ENCODE results near the gene DYSF. TPM values are rescaled to one million over a fixed set of nuclear protein-coding genes. Genes with fewer than 3 reads are reported as not detected.

The DYSF gene
- polyA plus RNA-seq, 1 donor from 2014 or later, result 0.04 TPM

DNA sequence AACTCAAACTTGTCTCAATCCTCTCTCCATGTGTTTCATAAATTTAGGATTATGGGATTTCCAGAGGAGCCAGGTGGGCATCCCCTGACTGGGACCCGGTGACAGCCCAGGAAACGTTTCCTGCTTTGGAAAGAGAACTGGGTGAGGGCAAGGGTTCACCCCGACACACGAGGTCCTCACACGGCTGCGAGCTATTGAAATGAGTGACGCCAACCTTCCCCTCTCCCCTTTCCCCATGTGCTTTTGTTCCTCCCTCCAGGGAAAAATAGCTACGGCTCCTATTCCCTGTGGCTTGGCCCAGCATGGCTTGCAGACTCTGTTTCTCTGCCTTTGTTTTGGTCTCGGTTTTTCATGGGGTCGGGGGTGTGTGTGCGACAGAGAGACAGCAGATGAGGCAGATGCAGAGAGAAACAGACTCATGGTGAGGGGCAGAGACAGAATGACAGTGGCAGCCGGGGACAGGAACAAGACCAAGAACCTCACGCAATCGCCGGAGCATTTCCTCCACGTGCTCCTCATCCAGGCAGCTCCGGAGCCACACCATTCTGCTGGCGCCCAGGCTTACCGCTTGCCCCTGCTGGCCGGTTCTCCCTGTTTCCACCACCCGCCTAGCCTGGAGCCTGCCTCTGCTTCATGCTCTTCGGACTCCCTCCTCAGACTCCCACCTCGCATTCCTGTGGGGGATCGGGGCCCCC, 238.5 kb downstream of the DYSF start:
- Histone ChIP-seq H3F3A (ENCODE audit: insufficient read depth, low read length, poor library complexity, severe bottlenecking) (no peaks in the 10 kb centered on the region), H3K4me3 (ENCODE audit: low read length) (no peak overlapping the region), H4K20me1 (ENCODE audit: insufficient read depth) (no peaks in the 10 kb centered on the region), H3K27me3 (ENCODE audit: insufficient read depth, low read depth, low read length) (no peaks in the 10 kb centered on the region), H3K79me2 (replicated peaks; ENCODE audit: insufficient read depth, low read length) (no peaks in the 10 kb centered on the region), H3K27ac (ENCODE audit: low read length) (no peak overlapping the region), H2AFZ (ENCODE audit: low read depth, low read length) (no peak overlapping the region), H3K4me2 (ENCODE audit: low read length) (no peak overlapping the region), H3K9ac (ENCODE audit: low read length) (no peak overlapping the region), H3K36me3 (ENCODE audit: insufficient read depth, low read length) (no peaks in the 10 kb centered on the region), H3K9me2 (ENCODE audit: insufficient read depth, low read length) (no peaks in the 10 kb centered on the region), H3K9me3 (ENCODE audit: low read length) (no peaks in the 10 kb centered on the region)
- no peak for TF ChIP-seq EP300 (conservative IDR thresholded peaks at IDR 0.05; ENCODE audit: poor library complexity, severe bottlenecking)
- TF ChIP-seq SMC3 (conservative IDR thresholded peaks at IDR 0.05; ENCODE audit: poor library complexity), result no peak

DNA sequence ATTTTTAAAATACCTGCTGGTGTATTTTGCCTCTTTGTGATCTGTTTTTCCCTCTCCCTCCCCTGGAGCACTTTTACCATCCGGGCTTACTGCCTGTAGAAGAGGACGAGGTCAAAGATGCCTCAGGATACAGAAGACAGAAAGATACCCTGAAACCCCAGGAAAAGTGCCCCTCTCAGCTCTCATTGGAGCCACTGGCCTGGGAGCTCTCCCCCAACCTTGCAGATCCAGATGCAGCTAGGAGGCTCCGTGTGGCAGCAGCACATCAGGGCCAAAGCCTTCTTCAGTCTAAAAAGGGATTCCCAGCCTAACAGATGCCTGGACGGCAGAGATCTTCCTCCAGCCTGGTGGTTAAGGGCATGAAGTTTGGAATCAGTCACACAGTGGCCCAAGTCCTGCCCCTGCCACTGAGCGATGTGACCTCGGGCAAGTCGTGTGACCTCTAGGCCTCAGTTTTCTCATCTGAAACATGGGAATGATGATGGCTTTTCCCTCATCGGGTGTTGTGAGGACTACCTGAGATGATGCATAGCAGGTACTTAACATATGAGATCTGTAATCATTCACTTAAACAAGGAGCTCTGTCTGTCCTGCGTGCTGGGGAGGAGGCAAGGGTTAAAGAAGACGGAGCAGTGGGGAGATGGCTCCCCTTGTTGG, 239.4 kb downstream of the DYSF start:
- H3K27ac ChIP-seq (ENCODE audit: low read length), result no peak overlapping the region
- no peaks in the 10 kb centered on the region for H4K20me1 ChIP-seq (ENCODE audit: insufficient read depth)
- no peak overlapping the region for H3K4me2 ChIP-seq (ENCODE audit: low read length)
- H3K4me3 ChIP-seq (ENCODE audit: low read length), result no peak overlapping the region
- H3K9me2 ChIP-seq (ENCODE audit: insufficient read depth, low read length), result no peaks in the 10 kb centered on the region
- TF ChIP-seq TAF1 (IDR thresholded peaks at IDR 0.05; ENCODE audit: low read depth) (no peak), EP300 (conservative IDR thresholded peaks at IDR 0.05; ENCODE audit: poor library complexity, severe bottlenecking) (no peak), POLR2AphosphoS5 (IDR thresholded peaks at IDR 0.05) (no peak), RAD21 (conservative IDR thresholded peaks at IDR 0.05) (no peak), SMC3 (conservative IDR thresholded peaks at IDR 0.05; ENCODE audit: poor library complexity) (no peak), EZH2 (IDR thresholded peaks at IDR 0.05; ENCODE audit: borderline replicate concordance, insufficient read depth, low read length, poor library complexity, severe bottlenecking) (no peak), MXI1 (conservative IDR thresholded peaks at IDR 0.05; ENCODE audit: poor library complexity, severe bottlenecking) (no peak)
- TF ChIP-seq, protein P1, sequence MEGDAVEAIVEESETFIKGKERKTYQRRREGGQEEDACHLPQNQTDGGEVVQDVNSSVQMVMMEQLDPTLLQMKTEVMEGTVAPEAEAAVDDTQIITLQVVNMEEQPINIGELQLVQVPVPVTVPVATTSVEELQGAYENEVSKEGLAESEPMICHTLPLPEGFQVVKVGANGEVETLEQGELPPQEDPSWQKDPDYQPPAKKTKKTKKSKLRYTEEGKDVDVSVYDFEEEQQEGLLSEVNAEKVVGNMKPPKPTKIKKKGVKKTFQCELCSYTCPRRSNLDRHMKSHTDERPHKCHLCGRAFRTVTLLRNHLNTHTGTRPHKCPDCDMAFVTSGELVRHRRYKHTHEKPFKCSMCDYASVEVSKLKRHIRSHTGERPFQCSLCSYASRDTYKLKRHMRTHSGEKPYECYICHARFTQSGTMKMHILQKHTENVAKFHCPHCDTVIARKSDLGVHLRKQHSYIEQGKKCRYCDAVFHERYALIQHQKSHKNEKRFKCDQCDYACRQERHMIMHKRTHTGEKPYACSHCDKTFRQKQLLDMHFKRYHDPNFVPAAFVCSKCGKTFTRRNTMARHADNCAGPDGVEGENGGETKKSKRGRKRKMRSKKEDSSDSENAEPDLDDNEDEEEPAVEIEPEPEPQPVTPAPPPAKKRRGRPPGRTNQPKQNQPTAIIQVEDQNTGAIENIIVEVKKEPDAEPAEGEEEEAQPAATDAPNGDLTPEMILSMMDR (IDR thresholded peaks at IDR 0.05; ENCODE audit: poor library complexity, severe bottlenecking), result no peak
- TF ChIP-seq, protein P2, sequence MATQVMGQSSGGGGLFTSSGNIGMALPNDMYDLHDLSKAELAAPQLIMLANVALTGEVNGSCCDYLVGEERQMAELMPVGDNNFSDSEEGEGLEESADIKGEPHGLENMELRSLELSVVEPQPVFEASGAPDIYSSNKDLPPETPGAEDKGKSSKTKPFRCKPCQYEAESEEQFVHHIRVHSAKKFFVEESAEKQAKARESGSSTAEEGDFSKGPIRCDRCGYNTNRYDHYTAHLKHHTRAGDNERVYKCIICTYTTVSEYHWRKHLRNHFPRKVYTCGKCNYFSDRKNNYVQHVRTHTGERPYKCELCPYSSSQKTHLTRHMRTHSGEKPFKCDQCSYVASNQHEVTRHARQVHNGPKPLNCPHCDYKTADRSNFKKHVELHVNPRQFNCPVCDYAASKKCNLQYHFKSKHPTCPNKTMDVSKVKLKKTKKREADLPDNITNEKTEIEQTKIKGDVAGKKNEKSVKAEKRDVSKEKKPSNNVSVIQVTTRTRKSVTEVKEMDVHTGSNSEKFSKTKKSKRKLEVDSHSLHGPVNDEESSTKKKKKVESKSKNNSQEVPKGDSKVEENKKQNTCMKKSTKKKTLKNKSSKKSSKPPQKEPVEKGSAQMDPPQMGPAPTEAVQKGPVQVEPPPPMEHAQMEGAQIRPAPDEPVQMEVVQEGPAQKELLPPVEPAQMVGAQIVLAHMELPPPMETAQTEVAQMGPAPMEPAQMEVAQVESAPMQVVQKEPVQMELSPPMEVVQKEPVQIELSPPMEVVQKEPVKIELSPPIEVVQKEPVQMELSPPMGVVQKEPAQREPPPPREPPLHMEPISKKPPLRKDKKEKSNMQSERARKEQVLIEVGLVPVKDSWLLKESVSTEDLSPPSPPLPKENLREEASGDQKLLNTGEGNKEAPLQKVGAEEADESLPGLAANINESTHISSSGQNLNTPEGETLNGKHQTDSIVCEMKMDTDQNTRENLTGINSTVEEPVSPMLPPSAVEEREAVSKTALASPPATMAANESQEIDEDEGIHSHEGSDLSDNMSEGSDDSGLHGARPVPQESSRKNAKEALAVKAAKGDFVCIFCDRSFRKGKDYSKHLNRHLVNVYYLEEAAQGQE (IDR thresholded peaks at IDR 0.05; ENCODE audit: borderline replicate concordance), result no peak
- no peaks in the 10 kb centered on the region for H3K27me3 ChIP-seq (ENCODE audit: insufficient read depth, low read depth, low read length)
- H3K9ac ChIP-seq (ENCODE audit: low read length), result no peak overlapping the region
- no peaks in the 10 kb centered on the region for H3K36me3 ChIP-seq (ENCODE audit: insufficient read depth, low read length)
- H3K79me2 ChIP-seq (replicated peaks; ENCODE audit: insufficient read depth, low read length), result no peaks in the 10 kb centered on the region
- no peaks in the 10 kb centered on the region for H3F3A ChIP-seq (ENCODE audit: insufficient read depth, low read length, poor library complexity, severe bottlenecking)
- no peak overlapping the region for H2AFZ ChIP-seq (ENCODE audit: low read depth, low read length)
- H3K9me3 ChIP-seq (ENCODE audit: low read length), result no peaks in the 10 kb centered on the region

Measured in neural cell (in vitro differentiated cells).